ENCODE data around the gene UQCC5.

GRCh38 chr3:52504977-52505376, 31.4 kb upstream of the UQCC5 start:
- TF ChIP-seq CTCF (IDR thresholded peaks at IDR 0.05) (no peak), POLR2A (IDR thresholded peaks at IDR 0.05) (no peak)

All from body of pancreas (tissue), 4 donors.